RCC 7860 (cell line): ENCODE measurements around the gene CD48.
"Not testable (repeated sequence)": the region's sequence is repeated elsewhere in the genome, so short reads cannot be mapped to it uniquely, and the experiment has no call there.

Experiments
- DNase-seq: peaks from one replicate; pipeline ENCODE4 v3.0.0-alpha.2; 2015; ENCODE audit warnings: low spot score
- FAIRE-seq: peaks from 2 replicates; lab custom pipeline; 2012; peaks lifted over from hg19 to GRCh38; lab: Jason Lieb, UNC

Gene CD48

DNA sequence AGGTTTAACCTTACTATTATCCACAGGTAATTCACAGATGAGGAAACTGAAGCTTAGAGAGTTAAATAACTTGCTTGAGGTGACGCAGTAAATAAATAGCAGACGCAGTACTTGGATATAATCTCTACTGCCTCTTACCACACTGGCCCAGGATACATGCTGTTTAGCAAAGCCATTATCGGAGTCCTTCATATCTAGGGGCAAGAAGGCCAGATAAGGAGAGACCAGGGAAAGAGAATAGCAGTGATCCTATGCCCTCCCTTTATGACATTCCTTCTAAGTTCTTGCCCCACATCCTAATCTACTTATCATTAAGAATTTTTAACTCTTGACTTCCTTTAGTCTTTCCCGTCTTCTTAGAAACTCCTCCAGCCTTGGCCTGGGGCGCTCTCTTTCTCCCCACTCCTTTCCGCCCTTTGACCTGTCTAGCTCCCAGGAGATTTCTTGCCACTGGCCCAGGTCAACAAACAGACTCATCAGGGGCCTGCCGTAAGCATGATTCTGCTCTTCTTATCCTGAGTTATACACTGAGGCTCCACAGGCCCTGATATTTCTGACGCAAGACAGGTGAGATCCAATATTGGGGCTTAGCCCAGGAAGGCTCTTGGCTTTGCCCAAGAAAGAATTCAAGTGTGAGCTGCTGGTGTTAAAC, 53.3 kb downstream of the CD48 start:
- no peak for DNase-seq
- FAIRE-seq = no peak

DNA sequence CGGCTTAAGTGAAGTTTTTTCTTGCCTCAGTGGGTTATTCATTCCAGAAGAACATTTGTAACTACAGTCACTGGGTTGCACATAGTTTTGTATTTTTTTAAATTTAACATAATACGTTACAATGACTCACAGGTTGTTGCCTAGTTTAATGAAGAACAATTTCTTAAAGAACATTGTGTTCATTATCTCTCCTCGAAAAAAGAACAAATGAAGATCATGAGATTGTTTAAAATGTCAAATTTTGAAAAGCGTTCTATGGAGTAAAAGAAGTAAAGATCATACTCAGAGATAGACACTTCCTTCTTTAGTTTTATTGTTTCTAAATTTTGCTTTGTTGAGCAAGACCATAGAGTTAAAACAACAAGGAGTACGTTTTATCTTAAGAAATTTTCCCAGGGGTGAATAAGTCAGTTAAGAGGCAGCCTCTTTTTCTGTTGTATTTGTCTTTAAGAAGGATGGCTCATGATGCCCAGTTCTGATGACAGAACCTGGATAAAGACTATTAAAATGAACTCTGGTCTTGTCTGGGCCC, 54.3 kb downstream of the CD48 start:
- FAIRE-seq = no peak
- DNase-seq = no peak

DNA sequence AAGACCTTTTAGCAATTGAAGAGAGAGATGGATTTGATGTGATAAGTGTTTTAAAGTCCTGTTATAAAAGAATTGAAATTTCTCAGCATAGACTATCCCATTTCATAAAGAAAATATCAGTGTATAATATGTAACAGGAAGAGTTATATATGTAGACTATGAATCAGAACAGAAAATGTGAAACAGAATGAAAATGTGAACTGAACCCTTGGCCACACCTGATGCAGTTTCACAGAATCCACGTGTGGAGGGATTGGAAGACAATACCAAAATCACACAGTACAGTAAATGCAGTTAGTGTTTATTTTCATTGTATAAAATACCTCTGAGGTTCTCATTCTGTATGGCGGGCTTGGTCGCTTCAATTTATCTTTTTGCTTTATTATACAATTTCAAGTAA, 54.9 kb downstream of the CD48 start:
- no peak for FAIRE-seq

DNA sequence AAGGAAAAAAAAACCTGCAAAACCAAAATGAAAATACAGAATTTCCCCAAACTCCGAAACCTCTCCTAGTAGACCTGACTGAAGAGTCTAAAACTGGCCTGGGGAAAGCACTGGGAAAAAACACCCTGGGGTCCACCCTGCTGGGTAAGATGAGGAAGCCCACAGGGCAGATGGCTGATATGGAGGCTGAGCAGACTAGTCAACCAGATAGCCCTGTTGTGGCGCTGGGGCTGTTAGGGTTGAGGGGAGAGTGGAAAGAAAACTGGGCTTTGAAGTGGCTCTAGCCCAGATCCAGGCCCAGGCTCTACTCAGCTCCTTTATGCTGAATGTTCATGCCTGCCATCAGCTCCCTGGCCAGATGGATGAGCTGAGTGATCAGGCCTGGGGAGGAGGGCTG, 58.0 kb downstream of the CD48 start:
- DNase-seq = no peak
- no peak for FAIRE-seq

More for the DNA sequence above, 54.9 kb downstream of the CD48 start:
- DNase-seq = no peak

DNA sequence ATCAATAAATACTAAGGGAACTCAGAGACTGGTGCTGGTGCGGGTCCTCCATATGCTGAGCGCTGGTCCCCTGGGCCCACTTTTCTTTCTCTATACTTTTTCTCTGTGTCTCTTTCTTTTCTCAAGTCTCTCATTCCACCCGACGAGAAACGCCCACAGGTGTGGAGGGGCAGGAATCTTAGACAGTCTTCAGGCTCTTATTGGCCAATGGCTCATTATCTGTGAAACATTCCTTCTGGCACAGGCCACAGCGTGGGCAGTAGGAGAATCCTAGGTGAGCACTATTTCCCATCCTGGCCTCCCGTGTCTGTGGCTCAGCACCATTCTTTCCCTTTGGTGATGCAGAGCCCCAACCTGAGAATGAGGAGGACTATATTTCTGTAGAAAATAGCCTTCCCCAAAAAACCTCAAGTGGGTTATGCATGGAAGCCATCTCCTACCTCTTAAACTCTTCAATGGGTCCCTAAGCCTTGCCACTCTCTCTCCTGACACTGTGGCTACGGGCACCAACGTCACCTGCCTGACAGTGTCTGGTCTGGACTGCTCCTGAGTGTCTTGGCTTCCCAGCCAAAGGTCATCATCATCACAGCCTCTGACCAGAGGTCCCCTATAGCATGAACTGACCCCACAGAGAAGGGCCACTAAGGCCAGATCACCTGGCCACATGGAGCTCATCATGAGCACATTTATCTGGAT, 58.5 kb downstream of the CD48 start:
- FAIRE-seq (no peak), DNase-seq (no peak)

DNA sequence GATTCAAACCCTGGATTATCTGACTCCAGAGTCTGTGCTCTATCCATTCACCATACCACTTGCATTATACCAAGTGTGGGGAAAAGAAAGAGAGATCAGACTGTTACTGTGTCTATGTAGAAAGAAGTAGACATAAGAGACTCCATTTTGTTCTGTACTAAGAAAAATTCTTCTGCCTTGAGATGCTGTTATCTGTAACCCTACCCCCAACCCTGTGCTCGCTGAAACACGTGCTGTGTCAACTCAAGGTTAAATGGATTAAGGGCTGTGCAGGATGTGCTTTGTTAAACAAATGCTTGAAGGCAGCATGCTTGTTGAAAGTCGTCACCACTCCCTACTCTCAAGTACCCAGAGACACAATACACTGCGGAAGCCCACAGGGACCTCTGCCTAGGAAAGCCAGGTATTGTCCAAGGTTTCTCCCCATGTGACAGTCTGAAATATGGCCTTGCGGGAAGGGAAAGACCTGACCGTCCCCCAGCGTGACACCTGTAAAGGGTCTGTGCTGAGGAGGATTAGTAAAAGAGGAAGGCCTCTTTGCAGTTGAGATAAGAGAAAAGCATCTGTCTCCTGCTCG, 59.5 kb downstream of the CD48 start:
- not testable (repeated sequence) for DNase-seq

DNA sequence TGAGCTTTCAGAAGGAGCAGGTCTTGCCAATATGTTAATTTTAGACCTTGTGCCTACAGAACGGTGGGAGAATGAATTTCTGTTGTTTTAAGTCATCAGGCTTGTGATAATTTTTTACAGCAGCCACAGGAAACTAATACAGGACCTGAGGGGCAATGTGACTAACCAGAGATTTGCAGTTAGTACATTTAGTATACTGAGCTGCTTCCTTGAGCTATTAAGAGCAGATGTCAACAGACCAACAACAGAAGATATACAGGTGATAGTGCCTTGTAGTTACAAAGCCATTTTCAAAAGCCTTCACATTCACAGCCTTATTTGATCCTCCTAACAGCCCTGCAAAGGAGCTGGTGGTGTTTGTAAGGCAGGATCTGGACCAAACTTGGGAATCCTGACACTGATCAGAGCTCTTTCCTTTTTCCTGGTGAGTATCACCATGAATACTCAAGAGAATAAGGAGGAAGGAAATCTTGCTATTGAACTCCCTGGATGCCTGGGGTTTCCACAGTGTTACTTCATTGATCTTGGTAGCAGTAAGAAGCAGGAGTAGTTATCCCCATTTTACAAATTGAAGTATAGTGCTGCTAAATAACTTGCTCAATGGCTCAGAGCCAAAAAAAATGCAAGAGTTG, 60.1 kb downstream of the CD48 start:
- DNase-seq (no peak), FAIRE-seq (no peak)

More for the DNA sequence above, 59.5 kb downstream of the CD48 start:
- FAIRE-seq = not testable (repeated sequence)

DNA sequence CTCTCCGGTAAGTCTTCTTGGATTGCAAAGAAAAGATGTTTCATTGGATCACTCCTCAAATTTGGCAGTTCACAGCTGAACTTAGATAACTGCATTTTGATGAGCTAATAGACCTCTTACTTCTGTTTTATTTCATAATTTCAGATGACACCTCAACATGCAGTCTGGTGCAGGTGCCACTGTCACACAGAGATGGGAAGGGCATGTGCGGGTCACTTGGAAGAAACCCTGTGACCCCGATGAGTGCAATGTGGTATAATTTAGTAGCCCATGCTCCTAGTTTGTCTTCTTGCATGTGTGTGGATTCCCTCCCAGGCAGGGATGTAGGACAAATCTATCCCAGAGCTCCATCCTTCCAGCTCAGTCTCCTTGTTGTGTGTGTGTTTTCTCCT, 64.3 kb downstream of the CD48 start:
- DNase-seq (no peak), FAIRE-seq (no peak)

DNA sequence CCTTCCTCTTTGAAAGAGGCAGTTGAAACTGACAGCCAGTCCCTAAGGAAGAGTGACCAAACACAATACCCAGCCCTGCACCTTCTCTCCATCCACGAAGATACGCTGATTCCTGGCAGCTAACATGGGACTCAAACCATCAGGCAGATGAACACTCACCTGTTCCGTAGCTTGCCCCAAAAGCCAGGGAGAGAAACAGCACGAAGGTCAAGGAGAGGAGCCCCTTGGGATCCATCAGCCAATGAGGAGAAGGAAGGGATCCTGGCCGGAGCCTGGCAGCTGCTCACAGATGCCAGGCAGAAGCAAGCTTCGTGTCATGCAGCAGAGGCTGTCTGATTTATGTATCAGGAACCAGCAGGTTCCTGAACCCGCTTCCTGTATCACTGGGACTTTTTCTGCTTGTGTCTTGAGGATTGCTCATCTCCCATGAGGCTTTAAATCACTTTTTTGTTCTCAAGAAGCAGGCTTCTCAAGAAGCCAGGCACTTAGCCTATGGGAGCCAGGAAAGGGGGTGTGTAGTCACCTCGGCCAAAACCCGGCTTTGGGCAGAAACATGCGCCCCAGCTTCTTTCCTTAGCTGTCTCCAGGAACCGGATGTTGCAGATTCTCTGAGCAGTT, 64.8 kb downstream of the CD48 start, which contains the start of gene SLAMF1:
Gene SLAMF1, minus strand, starts transcription at position 334 of the 618 bp plus-strand sequence. Its CDS starts 99 bp downstream, at position 235.
- DNase-seq (no peak), FAIRE-seq (no peak)

DNA sequence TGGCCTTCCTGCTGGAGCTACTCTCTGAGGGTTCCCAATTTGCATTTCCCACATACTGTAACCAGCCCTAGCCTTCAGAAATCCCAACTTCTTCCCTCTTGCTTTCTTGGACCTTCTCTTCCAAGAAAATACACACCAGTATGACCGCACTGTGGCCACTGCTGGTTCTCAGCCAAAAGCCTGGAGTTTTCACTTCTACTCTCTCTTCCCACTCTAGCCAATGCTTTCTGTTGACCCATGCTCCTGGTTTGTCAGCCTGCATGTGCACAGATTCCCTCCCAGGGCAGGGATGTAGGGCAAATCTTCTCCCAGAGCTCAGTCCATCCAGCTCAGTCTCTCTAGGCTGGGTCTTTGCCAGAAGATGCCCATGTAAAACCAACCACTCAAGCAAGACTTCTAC, 65.4 kb downstream of the CD48 start:
- DNase-seq (no peak), FAIRE-seq (no peak)

DNA sequence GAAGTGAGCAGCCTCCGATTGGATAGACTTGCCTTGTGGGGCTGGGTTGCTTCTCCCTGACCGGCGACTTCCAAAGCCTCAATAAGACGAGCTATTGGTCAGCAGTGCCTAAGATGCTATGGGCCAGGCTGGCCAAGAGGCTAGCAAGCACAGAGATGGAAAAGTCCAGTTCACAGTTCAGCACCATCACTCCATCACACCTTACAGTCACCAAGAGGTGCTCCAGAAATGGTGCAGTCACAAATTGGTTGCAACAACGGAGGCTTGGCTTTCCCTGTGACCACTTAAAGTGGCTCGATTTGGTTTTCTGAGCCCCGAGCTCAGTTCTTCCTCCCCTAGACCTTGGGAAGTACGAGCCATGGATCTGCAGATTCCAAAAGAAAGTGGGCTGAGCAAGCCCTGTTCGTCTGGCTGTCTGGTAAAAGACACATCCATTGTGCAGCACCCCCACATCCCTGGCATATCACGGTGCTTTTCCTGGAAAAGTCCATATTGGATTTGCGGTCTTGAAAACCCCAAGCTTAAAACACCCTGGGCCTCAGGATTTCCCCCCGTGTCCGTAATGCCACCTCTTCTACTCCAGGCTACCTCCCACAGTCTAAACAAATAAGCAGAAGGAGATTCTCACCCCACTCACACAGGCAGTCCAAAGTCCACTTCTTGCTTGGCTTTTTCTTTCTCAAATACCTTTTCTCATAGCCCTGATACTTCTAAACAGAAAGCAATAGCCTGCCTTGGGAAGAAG, 66.1 kb downstream of the CD48 start:
- FAIRE-seq (no peak), DNase-seq (no peak)

DNA sequence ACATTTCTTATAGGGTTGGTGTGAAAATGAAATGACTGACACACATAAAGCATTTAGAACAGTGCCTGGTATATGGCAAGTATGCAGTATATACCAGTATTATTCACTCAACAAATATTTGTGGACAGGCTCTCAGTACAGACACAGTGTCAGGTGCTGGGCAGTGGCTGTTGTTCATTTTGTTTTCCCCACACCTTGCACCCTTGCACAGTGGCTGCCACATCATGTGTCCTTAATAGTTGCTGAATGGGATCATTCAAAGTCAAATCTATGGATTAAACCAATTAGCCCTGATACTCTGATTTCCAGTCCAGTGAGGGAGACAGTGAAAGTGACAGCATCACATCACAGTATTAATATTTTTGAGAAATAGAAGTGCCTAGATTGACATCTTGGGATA, 67.2 kb downstream of the CD48 start:
- DNase-seq (no peak), FAIRE-seq (no peak)

DNA sequence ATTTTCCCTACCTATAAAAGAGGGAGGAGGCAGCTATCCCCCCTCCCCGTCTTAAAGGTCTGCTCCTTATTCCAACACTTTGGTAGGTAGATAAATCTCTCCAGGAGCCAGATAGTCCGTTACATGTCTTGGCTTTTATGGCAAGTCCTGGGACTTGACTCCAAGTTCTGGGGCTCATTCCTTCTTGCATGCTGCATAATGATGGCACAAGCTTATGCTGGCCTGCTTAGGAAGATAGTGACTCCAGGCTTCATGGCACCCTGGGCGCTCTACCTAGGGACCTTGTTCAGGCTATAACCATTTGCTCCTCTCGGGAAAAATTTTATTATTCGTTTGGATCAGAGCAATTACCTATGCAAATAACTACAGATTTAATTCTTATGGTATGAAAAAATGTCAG, 68.5 kb downstream of the CD48 start:
- no peak for DNase-seq
- FAIRE-seq = no peak

DNA sequence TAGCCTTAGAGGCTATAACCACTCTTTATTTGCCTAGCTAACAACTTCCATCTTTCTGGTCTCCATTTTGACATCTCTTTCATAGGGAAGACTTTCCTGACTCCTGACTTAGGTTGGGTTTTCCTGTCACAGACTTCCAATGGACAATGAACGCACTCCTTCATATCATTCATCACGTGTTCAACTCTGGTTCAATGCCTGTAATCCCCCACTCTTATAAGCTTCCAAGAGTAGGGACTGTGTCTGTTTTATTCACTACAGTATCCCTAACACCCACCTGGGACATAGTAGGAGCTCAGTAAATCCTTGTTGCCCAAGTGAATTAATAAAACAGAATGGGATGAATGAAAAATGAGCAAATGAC, 69.4 kb downstream of the CD48 start:
- no peak for DNase-seq
- FAIRE-seq = no peak

DNA sequence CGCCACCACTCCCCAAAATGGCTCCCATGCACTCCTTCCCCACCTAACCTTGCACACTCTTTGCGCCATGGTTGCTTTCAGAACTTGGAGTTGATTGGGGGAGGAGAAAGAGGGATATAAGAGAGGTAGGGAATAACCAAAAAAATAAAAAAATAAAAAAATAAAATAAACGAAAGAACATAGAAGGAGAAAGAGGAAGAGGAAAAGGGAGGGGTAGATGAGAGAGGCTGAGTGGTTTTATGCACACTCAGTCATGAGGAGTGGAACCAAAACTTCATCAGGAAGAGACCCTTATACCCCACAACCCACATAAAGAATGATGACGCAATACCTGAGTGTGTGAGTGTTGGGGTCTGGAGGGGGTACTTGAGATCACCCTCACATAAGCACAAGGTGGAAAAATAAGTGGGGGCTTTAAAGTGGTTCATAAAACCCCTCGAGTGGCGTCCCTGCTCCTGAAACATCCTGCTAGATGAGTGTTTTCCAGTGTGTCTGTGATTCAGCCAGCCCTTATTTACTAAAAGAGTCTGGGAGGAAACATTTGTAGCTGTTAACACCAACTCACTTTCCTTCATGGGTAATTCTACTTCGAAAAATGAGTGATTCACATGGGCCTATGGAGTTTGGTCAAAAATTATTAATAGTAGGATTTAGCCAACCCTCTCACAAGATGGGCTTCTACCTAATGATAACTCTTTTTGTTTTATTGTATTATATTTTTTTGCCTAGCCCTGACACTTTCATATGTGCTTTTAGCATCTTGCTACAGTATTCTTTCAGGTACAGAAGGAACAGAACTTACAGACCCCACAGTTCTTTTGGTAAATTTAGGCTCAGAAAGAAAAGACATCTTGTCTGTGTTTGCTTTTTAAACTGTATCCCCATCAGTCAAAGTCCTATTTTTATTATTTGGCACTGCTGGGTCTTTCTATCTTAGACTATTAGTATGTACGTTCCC, 70.0 kb downstream of the CD48 start:
- DNase-seq (no peak), FAIRE-seq (no peak)

DNA sequence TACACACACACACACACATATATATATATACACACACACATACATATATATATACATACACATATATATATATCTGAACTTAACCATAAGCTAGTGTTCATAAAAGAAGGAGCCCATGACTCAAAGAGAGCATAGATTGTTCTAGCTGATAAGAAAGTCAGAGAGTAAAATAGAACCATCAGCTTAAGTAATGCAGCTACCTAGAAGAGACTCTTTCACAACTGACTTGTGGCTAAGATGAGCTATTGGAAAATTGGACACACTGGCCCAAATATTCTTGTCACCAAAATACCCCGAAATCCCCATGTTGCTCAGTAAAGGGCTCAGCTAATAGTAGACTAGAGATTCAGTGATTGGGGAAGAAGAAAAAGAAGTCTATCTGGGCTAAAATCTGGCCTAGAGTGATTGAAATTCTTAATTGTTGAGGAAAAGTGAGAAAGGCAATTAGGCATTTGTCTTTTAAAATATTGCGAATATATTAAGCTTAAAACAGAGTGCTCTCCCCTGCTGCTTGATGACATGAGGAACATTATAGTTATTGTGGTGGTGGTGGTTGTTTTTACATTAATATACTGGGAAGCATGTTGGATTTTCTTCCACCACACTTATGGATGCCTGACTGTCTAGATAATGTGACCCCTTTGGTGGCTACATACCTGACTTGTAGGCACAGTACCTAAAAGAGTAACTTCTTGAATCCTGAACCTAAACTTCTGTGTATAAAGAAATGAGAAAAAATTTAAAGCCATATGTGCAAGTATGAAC, 71.1 kb downstream of the CD48 start:
- DNase-seq = no peak
- FAIRE-seq = no peak

DNA sequence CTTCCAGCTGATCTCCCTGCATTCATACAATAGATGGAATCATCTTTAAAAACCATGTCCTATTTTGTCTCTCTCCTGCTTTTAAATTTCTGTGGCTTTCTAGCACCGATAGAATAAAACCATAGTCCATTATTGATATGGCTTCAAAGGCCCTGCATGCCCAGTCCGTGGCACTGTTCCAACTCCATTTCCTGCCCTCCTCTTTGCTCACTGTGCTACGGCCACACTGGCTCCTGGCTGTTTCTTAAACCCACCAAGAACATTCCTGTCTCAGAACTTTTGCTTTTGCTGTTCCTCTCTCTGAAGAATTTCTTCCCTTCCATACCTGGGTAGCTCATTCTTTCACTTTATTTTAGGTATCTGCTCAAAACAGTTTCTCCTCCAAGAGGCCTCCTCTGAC, 72.0 kb downstream of the CD48 start:
- FAIRE-seq = no peak
- no peak for DNase-seq

DNA sequence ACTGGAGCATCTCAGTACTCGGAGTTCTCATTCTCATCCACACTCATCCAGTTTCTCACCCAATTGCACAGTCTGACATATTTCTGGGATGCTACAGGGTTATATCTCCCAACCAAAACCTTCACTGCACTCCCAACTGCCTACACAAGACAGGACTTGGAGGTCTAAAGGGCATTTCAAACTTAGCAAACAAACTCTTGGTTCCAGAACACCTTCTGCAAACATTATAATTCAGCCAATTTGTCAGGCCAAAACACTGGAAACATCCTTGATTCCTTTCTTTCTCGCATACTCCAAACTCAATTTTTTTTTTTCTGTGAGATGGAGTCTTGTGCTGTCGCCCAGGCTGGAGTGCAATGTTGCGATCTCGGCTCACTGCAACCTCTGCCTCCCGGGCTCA, 72.7 kb downstream of the CD48 start:
- no peak for FAIRE-seq
- DNase-seq = no peak

DNA sequence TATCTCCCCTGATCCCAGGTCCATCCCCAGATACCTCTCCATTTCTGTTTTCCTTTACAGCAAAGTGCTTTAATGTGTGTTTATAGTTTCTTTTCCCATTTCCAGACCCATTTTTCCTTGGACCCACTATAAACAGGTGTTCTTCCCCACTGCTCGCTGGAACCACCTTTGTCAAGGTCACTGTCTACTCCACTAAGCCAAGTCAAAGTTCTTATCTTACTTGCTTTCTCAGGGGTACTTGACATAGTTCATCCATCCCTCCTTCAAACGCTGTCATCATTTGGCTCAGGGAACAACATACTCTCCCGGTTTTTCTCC, 73.1 kb downstream of the CD48 start:
- no peak for DNase-seq
- no peak for FAIRE-seq
